HG02759 (cell line): Measurements from ENCODE around the gene CDK5.
A peak's percentile ranks its signal among the peaks of the same experiment; 100 is the strongest.

ENCODE experiments used
- ATAC-seq: cut with Tn5 transposase; IDR thresholded peaks from one replicate; pipeline ENCODE4 v1.9.1; 2021; ENCODE audit warnings: mild to moderate bottlenecking, moderate library complexity; ENCODE audit not compliant: unreplicated experiment

The CDK5 gene

DNA sequence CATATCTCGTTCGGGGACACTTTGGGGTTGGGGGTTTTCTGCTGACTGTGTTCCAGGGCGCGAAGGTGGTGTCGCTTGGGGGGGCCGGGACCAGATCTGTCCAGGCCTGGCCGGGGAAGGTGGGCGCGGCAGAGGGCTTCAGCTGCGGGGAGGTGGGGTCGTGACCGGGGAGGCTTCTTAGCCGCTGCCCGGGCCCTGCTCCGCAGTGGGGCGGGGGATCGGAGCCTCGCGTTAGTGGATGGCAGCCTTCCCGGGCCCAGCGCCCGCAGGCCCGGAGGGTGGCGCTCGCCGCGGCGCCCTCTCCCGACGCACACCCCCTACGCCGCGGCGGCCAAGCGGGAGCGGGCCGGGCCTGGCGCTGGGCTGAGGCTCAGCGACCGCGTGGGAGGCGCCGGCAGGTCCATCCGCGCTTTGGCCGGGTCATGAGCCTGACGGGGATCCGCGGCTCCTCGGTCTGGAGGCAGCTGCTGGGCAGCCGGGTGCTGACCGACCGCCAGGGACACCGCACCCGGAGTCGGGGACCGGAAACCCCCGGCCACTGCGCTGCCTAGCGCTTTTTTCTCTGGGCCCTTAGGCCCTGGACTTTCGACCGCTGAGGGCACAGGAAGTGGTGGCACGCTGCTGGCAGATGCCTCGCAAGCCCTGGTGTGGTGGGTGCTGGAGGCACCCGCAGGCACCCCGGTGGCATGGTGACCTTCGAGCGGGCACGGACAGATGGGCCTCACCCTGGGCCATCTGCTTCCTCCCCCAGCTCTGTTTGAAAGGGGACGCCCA is 29.7 kb upstream of the CDK5 start:
- ATAC-seq, result peak; percentile 26

DNA sequence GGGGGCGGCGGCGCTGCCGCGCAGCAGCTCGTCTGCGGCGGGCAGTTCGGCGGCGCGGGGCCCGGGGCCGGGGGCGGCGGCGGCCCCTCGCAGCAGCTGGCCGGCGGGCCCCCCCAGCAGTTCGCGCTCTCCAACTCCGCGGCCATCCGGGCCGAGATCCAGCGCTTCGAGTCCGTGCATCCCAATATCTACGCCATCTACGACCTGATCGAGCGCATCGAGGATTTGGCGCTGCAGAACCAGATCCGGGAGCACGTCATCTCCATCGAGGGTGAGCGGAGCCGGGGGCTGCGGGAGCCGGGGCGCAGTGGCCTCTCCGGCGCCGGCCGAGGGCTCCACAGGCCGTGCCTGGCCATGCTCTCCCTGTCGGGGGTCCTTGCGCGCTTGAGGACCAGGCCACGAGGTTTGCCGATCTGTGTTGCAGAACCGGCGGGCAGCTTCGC is 29.1 kb upstream of the CDK5 start:
- ATAC-seq, result no peak

DNA sequence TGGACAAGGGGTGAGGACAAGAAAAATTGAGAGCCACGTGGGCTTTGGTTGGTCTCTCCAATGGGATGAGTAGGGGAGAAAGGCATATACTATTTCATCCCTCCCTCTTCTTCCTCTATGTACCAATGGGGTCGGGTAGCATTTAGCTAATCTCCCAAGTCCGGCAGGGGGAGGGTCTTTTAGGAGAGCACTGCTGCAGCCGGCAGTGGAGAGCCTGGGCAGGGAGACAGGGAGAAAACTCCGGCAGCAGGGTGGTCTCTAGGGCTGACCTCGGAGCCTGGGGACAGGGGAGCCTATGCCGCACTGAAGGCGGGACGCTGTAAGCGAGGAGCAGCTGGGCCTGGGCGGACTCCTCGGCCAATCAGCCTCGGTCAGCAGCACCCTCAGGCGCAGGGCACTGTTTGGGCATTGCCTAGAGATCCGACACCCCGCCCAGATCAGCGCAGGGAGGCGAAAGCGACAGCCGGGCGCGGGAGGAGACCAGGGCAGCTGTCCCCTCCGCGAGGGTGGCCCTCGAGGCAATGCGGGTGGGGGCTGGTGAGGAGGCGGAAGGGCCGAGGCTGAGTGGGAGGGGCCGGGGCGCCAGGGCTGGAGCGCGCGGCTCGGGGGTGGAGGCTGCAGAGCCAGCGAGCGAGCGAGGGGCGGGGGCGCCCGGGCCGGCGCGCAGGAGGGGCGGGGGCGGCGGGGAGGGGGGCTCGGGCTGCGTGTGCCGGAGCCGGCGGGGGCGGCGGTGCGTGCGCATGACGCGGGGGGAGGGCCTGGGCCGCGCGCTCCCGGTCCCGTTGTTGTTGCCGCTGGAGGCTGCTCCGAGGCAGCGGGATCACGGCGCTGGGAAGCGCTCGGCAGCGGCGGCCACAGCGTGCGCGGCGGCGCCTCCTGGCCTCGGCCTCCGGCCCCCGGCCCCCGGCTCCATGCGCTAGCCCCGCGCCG is 28.3 kb upstream of the CDK5 start, which contains the start of gene AGAP3:
Gene AGAP3, plus strand, starts transcription at position 785 of the 930 bp plus-strand sequence. CDS start 267 bp downstream, outside the sequence.
- ATAC-seq, result peak; percentile 52

DNA sequence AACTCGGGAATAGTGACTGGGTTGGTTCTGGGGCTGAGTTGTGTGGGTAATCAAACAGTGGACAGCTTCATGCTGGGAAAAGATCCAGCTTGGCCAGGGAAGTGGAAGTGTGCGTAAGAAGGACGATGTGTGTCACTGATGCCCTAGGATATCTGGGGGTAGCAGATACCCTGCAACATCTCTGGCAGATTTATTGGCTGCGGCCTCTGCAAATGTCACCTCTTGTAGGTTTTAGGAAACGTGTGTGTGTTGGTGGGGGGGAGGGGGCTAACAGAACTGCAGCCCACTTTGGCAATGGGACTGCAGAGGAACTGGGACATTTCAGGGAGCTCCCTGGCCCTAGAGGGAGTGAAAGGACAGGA is 27.6 kb upstream of the CDK5 start:
- ATAC-seq, result no peak

DNA sequence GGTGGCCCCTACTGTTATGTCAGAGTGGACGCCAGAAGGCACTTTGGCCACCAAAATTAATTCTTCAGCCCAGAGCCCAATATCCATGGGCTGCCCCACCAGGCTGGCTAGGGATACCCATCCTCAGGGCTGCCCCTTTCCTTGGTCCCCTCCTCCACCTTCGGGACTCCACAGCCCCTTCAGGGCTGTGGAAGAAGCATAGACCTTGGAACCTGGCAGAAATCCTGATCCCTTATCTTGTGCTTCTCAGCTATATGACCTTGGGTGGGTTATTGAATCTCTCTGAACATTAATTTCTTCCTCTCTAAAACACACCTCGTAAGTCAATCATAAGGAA is 26.1 kb upstream of the CDK5 start:
- no peak for ATAC-seq

DNA sequence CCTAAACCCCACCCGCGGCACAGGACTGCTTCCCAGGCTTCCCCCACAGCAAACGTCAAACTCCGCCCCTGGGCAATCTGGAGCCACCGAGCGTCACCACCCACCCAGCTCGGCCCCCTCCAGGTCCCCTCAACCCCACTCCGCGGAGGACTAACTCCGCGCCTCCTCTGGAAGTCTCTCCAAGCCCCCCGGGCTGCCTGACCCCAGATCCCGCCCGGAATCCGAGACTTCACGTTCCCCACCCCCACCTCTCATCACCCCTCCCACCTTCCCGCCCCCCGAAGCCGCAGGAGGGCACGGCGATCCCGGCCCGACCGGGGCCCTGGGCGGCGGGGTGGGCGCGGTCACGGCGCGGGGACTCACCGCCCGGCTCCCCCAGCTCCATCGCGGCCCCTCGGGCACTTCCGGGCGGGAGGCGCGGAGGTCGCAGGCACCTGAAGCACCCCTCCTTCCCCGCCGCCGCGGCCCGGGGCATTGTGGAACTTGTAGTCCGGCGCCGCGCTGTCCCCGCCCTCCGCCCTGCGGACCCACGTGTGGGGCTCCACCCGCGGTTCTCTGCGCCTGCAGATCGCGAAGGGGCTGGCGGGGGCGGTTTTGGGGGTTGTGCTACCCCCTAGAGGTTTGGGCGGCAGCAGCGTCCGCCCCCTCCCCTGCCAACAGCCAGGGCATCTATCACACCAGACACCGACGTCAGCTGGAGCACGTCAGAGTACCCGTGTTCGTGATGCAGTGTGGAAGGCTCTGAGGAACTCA is 25.6 kb upstream of the CDK5 start, which contains the start of gene TMUB1:
Gene TMUB1, minus strand, starts transcription at position 423 of the 753 bp plus-strand sequence. CDS start 930 bp downstream, outside the sequence.
- ATAC-seq, result peak; percentile 50

DNA sequence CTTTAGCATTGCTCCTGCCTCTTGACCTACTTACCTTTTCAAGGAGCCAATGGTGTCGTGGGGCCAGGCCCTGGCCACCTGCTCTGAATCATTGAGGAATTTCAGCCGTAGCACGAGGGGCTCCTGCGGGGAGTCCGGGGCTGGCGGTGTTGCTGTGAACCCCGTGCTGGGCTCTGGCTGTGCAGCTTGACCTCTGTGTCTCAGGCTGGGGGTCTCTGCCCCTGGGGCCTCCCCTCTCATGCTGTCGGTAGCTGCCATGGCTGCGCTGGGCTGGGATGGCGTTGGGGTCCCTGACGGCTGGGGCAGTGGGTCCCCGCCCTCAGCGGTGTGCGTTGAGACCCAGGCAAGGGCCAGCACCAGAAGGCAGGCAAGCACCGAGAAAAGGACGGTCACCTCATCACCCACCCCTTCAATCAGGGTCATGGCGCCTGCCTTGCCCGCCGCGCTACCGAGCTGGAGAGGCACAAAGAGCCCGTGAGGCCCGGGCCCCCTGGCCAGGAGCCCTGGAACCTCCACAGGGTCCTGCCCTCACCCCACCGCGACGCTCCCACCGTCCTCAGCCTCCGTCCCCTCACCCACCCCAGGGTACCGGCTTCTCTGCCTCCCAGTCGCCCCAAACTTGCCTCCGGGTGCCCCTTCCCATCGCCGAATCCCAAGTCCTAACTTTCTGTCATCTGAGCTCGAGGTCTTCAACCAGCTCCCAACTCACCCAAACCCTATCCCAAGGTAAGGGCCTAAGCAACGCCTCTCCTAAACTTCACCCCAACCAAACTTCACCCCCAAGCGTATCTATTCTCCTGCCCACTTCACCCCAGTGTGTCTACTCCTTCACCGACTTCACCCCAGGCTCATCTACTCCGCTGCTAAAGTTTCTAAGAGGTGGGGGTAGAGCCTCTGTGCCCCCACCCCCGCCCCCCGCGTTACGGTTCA is 24.7 kb upstream of the CDK5 start:
- no peak for ATAC-seq

DNA sequence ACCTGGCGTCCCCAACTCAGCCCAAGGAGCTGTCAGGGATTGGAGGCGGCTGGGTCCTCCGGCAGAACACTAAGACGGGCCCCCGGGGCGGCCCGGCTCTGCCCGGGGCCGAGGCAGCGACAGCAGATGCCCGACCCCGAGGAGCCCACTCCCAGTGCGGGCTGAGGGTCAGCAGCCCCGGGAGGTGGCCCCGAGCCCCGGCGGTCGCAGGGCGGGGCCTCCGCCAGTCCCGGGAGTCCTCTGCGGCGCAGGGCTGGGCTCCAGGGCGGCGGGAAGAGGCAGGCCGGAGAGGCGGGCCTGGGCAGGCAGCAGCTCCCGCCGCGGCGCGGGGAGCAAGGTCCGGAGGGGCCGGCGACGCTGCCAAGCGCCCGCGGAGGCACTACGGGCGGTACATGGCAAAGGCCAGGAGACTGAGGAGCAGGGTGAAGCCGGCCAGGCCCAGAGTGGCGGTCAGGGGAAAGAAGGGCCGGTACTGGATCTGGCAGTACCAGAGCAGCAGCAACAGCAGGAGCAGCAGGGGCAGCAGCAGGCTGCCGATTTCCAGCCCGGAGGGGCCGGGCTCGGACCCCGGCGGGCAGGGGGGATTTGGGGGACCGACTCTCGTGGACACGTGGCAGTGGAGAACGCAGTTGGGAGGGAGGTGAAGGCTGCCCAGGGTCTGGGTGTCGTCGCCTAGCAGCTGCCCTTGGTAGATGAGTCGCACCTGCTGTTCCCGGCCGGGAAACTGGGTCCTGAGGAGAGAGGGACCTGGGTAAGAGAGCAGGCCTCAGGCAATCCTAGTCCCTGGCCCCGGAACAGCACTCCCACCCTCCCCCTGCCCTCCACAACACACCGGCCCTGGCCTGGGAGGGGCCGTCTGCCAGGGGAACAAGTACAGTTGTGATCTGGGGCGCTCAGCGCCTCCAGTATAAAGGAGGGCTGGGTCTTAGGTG is 23.7 kb upstream of the CDK5 start:
- ATAC-seq, result no peak

DNA sequence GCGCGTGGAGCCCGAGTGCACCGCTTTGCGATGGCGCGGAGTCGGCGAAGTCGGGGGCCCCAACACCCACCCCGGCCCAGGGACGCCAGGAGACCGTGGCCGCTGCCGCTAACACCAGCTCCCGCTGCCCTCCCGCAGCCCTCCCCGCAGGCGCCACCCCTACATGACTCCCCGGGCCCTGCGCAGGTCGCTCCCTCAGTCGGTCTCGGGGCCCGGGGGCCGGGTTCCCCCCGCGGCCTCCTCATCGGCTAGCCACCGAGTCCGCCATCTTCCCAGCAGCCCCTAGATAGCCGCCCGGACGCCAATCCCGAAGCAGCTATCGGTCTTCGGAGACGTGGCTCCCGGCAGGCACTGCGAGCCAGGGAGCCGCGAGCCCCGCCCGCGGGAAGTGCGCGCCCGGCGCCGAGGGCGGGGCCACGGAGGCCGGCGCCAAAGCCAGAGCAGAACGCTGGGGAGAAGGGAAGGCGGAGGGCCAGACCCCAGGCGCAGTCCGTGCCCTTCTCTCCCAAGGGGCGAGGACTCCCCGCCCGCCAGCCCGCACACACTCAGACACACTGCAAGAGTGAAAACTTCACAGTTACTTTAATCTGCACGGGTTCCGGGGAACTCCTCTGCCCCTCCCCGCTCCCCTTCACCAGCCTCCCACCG is 22.9 kb upstream of the CDK5 start, which contains the start of gene FASTK:
Gene FASTK, minus strand, starts transcription at position 288 of the 648 bp plus-strand sequence. Its CDS starts 43 bp downstream, at position 245.
- peak; percentile 85 for ATAC-seq

DNA sequence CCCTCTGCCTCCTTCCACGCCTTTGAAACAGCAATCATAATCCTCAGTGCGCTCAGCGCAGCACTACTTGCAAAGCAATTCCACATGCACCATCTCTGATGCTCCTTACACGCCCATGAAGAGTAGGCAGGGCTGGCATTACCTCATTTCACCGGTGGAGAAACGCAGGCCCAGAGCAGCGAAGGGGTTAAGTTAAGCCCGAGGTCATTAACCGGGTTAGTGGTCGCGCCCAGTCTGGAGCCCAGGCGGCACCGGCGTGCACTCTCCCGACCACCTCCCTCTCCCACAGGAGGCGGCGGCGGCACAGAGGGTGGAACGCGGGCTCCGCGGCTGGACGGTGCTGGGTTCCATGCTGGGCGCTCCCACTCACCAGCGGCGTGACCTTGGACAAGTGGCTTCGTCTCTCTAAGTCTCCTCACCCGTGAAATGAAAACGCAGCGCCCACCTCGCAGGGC is 22.4 kb upstream of the CDK5 start:
- ATAC-seq, result peak; percentile 0

DNA sequence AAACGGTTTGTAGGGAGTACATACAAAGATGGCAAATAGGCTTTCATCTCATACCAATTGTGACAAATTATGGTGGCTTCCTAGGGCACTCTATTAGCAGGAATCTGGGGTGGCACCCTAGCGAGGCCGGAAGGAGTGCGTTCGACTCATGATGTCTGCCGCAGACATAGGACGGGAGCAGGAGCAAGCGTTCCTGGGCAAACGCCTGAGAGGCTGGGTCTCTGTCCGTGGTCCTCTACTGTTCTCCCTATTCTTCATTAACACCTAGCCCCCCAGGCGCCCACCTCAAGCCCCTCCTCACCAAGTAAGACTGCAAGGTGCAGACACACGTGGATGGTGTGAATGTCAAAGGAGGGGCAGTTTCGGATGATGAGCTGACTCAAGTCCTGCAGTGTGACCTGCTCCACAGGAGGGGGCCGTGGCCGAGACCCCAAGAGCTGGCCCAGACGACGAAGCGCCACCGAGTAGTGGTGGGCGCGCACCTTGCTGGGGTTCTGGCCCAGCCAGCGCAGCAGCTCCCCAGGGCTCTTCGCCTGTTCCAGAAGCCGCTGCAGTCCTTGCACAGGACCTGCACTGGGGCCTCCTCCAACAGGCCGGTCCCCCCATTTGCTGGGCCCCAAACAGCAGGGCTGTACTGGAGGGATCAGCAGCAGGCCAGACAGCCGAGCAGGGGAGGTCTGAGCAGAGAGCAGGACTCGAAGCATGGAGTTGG is 21.7 kb upstream of the CDK5 start:
- ATAC-seq, result no peak

DNA sequence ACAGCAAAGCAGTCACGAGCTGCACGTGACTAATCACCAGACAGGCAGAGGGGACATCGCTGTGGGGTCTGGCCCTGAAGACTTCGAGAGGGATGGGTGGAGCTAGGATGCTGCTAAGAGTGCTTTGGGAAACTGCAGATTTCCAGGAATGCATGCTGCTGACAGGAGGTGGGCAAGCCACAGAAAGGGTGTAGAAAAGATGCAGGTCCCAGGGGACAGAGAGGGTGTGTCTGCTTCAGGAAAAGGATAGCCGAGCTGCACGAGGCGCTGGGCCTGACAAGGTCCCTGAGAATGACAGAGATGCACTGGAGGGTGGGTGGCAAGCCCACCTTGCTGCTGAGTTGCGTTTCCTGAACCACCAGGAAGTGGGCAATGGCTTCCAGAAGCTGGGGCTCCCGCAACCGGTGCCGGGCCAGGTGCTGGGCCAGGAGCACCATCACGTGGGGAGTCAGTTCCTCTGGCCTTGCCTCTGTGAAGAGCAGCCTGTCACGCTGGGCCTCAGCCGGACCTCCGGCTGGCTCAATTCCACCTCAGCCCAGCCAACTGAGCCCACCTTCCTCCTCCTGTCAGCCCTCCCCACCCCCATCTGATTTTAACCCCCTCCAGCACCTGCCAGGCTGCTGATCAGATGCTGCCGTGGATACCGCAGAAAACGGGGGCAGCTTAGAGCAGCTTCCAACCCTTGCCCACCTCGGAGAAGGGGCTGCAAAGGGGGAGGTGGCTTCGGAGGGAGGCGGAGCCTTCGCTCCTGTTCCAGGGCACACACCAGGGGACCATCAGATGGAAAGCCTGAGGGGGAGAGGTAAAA is 20.7 kb upstream of the CDK5 start:
- no peak for ATAC-seq

DNA sequence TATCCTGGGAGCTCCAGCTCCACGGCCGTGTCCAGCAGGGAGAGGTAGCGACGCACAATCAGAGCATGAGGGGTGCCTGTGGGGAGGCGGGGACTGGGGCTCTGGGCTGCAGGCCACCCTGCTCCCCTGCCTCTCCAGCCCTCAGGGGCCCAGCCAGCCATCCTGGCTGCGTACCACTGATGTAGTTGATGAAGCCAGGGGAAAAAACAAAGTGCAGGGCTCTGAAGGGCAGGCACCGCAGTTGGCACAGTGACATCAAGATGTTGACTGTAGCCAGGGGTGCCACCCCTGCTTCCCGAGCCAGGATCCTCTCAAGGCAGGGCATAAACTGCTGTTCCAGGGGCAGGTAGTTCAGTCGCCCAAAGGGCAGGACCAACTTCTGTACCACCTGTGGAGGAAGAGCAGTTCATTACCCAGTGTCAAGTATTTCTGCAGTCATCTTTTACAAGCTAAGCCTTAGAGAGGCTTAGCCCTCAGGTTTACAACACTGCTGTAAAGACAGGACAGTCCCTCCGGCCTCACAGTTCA is 20.1 kb upstream of the CDK5 start:
- no peak for ATAC-seq

DNA sequence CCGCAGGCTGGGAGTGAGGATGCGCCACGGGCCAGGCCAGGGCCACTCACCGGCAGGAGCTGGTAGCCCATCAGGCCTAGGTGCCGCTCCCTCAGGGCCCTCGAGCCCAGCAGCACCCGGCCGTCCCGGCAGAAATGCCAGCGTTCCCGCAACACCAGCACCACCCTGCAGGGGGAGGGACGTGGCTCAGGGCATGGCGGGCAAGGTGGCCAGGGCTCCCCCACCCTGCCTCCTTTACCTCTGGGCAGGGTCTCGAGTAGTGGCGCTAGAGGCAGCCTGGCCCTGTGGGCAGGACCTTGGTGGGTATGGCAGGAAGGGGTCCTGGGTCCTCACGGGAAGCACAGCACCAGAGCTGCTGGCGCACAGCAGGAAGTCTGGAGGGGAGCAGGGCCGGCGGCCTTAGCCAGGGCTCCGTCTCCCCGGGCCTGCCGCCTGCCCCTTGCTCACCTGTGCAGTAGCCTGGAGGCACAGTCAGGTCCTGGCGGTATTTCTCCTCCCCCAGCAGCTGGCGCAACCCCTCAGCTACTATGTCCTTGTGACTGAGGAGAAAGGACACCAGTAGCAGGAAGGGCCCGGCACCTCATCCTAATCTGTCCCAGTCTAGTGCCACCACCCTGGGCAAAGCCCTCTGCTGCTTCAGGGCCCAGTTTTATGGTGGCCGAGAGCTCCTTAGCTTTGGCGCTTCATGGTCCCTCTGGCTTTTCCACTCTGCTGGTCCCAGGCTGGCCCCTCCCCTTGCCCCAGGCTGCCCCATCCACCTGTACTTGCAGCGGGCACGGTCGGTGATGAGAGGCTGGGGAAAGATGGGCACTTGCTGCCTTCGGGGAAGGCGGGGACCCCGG is 19.4 kb upstream of the CDK5 start:
- no peak for ATAC-seq

DNA sequence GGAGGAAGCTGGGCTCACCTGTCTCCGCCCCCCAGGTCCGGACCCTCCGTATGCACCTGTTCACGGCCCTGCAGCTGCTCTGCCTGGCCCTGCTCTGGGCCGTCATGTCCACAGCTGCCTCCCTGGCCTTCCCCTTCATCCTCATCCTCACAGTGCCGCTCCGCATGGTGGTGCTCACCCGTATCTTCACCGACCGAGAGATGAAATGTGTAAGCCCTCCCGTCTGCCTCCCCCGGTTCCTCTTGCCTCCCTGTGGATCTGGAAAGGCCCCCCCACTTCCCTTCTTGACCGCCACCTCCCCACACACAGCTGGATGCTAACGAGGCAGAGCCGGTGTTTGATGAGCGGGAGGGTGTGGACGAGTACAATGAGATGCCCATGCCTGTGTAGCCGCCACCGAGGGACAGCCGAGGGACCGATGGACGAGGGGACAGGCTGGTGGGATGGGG is 18.3 kb upstream of the CDK5 start:
- no peak for ATAC-seq

DNA sequence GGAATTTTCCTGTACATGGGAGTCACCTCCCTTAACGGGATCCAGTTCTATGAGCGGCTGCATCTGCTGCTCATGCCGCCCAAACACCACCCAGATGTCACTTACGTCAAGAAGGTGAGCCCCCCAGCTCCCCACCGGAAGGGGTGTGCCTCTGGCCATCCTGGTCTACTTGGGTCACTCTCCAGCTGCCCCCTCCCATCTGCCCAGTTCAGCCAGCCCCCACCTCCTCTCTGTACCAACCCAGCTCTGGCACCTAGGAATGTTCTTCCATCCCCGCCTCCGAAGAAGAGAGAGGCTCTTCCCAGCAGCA is 17.9 kb upstream of the CDK5 start:
- no peak for ATAC-seq
